ENCODE results near the gene NTSR1. TPM values are rescaled to one million over a fixed set of nuclear protein-coding genes. Genes with fewer than 3 reads are reported as not detected.

NTSR1 gene
- total and polyA plus RNA-seq, 2 of the 8 experiments (the other 6 are each of a cell fraction or from before 2014, with no cell fraction given): 0.53 to 0.89 TPM

DNA sequence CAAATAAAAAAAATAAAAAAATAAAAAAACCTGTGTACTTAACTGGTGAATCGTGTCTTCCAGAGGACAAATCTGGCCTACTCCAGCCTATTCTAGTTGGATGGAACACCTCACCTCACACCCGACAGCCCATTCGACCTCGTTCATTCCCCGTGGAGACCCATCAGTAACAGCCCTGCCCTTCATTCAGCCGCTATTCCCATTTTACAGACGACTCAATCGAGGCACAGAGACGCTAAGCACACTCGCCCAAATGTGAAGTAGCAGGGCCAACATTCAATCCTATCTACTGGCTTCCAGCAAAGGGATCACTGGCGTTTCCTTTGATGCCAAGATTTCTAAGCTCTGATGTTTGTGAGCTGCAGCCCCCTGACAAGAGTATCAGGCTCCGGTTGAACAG lies 1.8 kb upstream of the NTSR1 start:
- 91% methylated on average over 12 of the region's 12 CpGs; no CpG with 5 or more reads in 1 of the 2 experiments for WGBS, 2 experiments (ENCODE audit: extremely low coverage in 1 of 2, insufficient coverage in 1 of 2, insufficient read length in 1 of 2, insufficient replicate concordance in 2 of 2, low coverage in 1 of 2, low lambda C conversion rate in 2 of 2, missing lambda C conversion rate in 1 of 2)
- Histone ChIP-seq H3K79me2 (ENCODE audit: control insufficient read depth in 1 of 2, insufficient read depth in 2 of 2, low read length in 2 of 2) (no peaks in the 10 kb centered on the region), H3K79me1 (ENCODE audit: low read depth, low read length) (no peaks in the 10 kb centered on the region), H2AFZ (ENCODE audit: low read length) (no peak overlapping the region), H3K9ac (replicated peaks in 1 of 4; ENCODE audit: extremely low read depth in 1 of 4, low read depth in 3 of 4, low read length in 3 of 4) (no peak overlapping the region), H3K23ac (ENCODE audit: insufficient read length) (no peak overlapping the region), H4K91ac (replicated peaks; ENCODE audit: insufficient read length, low read length) (no peak overlapping the region), H2AK5ac (ENCODE audit: low read depth, low read length) (no peak overlapping the region), H3K18ac (ENCODE audit: extremely low read depth, low read length) (no peak overlapping the region), H3K9me3 (ENCODE audit: insufficient read depth in 2 of 2, low read depth in 1 of 2, low read length in 1 of 2) (no peaks in the 10 kb centered on the region), H3K4ac (replicated peaks; ENCODE audit: insufficient read length, low read depth, low read length) (no peak overlapping the region), H2BK15ac (ENCODE audit: low read length) (no peak overlapping the region), H3K23me2 (ENCODE audit: low read depth, low read length) (peaks cover 11% of the 10 kb centered on the region; the same call in 1 of the 2 replicates), H3K36me3 (ENCODE audit: control insufficient read depth in 2 of 4, insufficient read depth in 4 of 4, low read length in 3 of 4) (no peaks in the 10 kb centered on the region), H3K27me3 (replicated peaks in 1 of 4; ENCODE audit: control insufficient read depth in 3 of 4, extremely low read depth in 1 of 4, insufficient read depth in 3 of 4, low read length in 3 of 4) (peaks cover 22 to 40% (median 30%) of the 10 kb centered on the region in 4 experiments), H2BK120ac (replicated peaks; ENCODE audit: low read depth, low read length) (no peak overlapping the region), H2BK5ac (ENCODE audit: low read depth, low read length) (no peak overlapping the region), H2BK20ac (ENCODE audit: low read length) (no peak overlapping the region), H3K4me3 (ENCODE audit: extremely low read depth in 1 of 4, insufficient read depth in 2 of 4, low read depth in 3 of 4, low read length in 4 of 4) (no peak overlapping the region), H3K56ac (replicated peaks; ENCODE audit: insufficient read length, low read depth, low read length) (no peak overlapping the region), H3K4me2 (ENCODE audit: insufficient read depth in 1 of 2, low read depth in 2 of 2, low read length in 2 of 2) (no peak overlapping the region), H4K8ac (ENCODE audit: extremely low read depth, insufficient read depth, low read length) (no peak overlapping the region), H3K14ac (ENCODE audit: insufficient read length) (no peak overlapping the region), H4K5ac (ENCODE audit: insufficient read length, low read depth, low read length) (no peak overlapping the region), H3K4me1 (replicated peaks in 1 of 4; ENCODE audit: control insufficient read depth in 3 of 4, insufficient read depth in 4 of 4, low read length in 3 of 4) (peaks cover 0 to 8% (median 7%) of the 10 kb centered on the region in 4 experiments; a peak in 5 of 7 replicates), H3K27ac (ENCODE audit: low read depth, low read length) (no peak overlapping the region), H2BK12ac (ENCODE audit: low read depth, low read length) (no peak overlapping the region), H4K20me1 (replicated peaks in 1 of 2; ENCODE audit: control insufficient read depth in 1 of 2, insufficient read depth in 2 of 2, low read length in 2 of 2) (peaks cover 3 to 5% of the 10 kb centered on the region in 2 experiments)
- ChIA-PET POLR2A (ENCODE audit: partially characterized antibody) (interaction anchor here (1.2 to 1.5 kb wide), 2 partner anchors 12 to 108 kb away, joined by 3 to 4 read pairs; no protein-coding TSS in a partner anchor), CTCF (ENCODE audit: partially characterized antibody) (interaction anchor here (0.7 to 4.7 kb wide), 27 partner anchors 9 to 224 kb away, joined by 3 to 38 read pairs (median 4); no protein-coding TSS in a partner anchor)
- TF ChIP-seq SIX5 (IDR thresholded peaks at IDR 0.05; ENCODE audit: low read depth, low read length) (no peak), POU5F1 (IDR thresholded peaks at IDR 0.05; ENCODE audit: low read depth, low read length) (no peak), GTF2F1 (IDR thresholded peaks at IDR 0.05; ENCODE audit: borderline replicate concordance, low read depth, low read length) (no peak), CHD1 (IDR thresholded peaks at IDR 0.05; ENCODE audit: low read depth, low read length) (no peak), SIRT6 (IDR thresholded peaks at IDR 0.05; ENCODE audit: low read length) (no peak), POLR2AphosphoS5 (IDR thresholded peaks at IDR 0.05; ENCODE audit: low read depth, low read length) (no peak), CHD2 (IDR thresholded peaks at IDR 0.05; ENCODE audit: low read length) (no peak), CBX8 (IDR thresholded peaks at IDR 0.05; ENCODE audit: borderline replicate concordance, low read depth, low read length) (no peak), KDM1A (IDR thresholded peaks at IDR 0.05; ENCODE audit: borderline replicate concordance, low read length) (no peak), CEBPB (IDR thresholded peaks at IDR 0.05; ENCODE audit: low read depth, low read length) (no peak)
- TF ChIP-seq, protein P1, sequence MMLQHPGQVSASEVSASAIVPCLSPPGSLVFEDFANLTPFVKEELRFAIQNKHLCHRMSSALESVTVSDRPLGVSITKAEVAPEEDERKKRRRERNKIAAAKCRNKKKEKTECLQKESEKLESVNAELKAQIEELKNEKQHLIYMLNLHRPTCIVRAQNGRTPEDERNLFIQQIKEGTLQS (IDR thresholded peaks at IDR 0.05; ENCODE audit: insufficient read depth, low read depth, low read length): no peak
- FAIRE-seq (no peak), DNase-seq (ENCODE audit: low read depth in 1 of 2, low spot score in 2 of 2) (no peak)
